Measurements from ENCODE around the gene RGL4. TPM values are rescaled to one million over a fixed set of nuclear protein-coding genes. Genes with fewer than 3 reads are reported as not detected.

Gene RGL4
- total RNA-seq, 1 experiment from 2014 or later: not detected

Other genes with a start within 250 kb of the RGL4 start
- gene IGLL1, start 110.7 kb upstream of the RGL4 start, total RNA-seq (2014; rRNA removed; shearing (Covaris generic)): not detected in 2 replicates
- not detected in 2 replicates for gene DRICH1, start 58.7 kb upstream of the RGL4 start, total RNA-seq (2014; rRNA removed; shearing (Covaris generic))
- gene ZNF70, start 60.1 kb downstream of the RGL4 start, total RNA-seq (2014; rRNA removed; shearing (Covaris generic)): 5.2 and 5.7 TPM in 2 replicates
- not detected in 2 replicates for gene VPREB3, start 63.4 kb downstream of the RGL4 start, total RNA-seq (2014; rRNA removed; shearing (Covaris generic))
- gene C22orf15, start 72.0 kb downstream of the RGL4 start, total RNA-seq (2014; rRNA removed; shearing (Covaris generic)): not detected in 2 replicates
- 76.0 and 90.5 TPM in 2 replicates for gene CHCHD10, start 77.0 kb downstream of the RGL4 start, total RNA-seq (2014; rRNA removed; shearing (Covaris generic))
- 1.1 TPM in 2 replicates for gene MMP11, start 81.8 kb downstream of the RGL4 start, total RNA-seq (2014; rRNA removed; shearing (Covaris generic))
- 71.1 and 78.4 TPM in 2 replicates for gene SMARCB1, start 96.0 kb downstream of the RGL4 start, total RNA-seq (2014; rRNA removed; shearing (Covaris generic))
- 0.13 and 0.26 TPM in 2 replicates for gene DERL3, start 148.0 kb downstream of the RGL4 start, total RNA-seq (2014; rRNA removed; shearing (Covaris generic))
- 20.6 and 20.7 TPM in 2 replicates for gene SLC2A11, start 166.9 kb downstream of the RGL4 start, total RNA-seq (2014; rRNA removed; shearing (Covaris generic))
- 837 and 896 TPM in 2 replicates for gene MIF, start 203.4 kb downstream of the RGL4 start, total RNA-seq (2014; rRNA removed; shearing (Covaris generic))